Breast epithelium (tissue), 4 donors: ENCODE measurements around the gene ESAM. TPM values are rescaled to one million over a fixed set of nuclear protein-coding genes. Genes with fewer than 3 reads are reported as not detected.

ENCODE experiments used
- DNase-seq, 2 donors: peaks; one replicate each; pipeline ENCODE4 v3.0.0-alpha.2; 2019; ENCODE audit warnings: low spot score in 2 of 2
- H3K27ac ChIP-seq, 2 donors: fragments of 200-600 bp; sonication (generic) in 1 of 2; one replicate each; pipeline ENCODE4 v1.5.1; 2016 to 2019; ENCODE audit warnings: mild to moderate bottlenecking in 1 of 2
- H3K27me3 ChIP-seq, 2 donors: fragments of 200-600 bp; sonication (generic) in 1 of 2; one replicate each; pipeline versions ENCODE4 v1.5.1 to v1.6.0; 2017 to 2019; ENCODE audit warnings: control low read depth in 1 of 2, mild to moderate bottlenecking in 1 of 2
- H3K36me3 ChIP-seq: fragments of 200-600 bp; one replicate; pipeline ENCODE4 v1.5.1; 2019
- H3K4me1 ChIP-seq, 2 donors: fragments of 200-600 bp; sonication (generic); one replicate each; pipeline ENCODE4 v1.5.1; 2016 to 2019; ENCODE audit warnings: control low read depth in 1 of 2
- H3K4me3 ChIP-seq, 3 donors: fragments of 200-600 bp; sonication (generic); 1 replicate in 2 of 3; 2 replicates in 1 of 3; pipeline ENCODE4 v1.5.1; 2016 to 2019; ENCODE audit warnings: mild to moderate bottlenecking in 3 of 3, moderate library complexity in 2 of 3
- H3K9me3 ChIP-seq, 2 donors: fragments of 200-600 bp; sonication (generic) in 1 of 2; one replicate each; pipeline ENCODE4 v1.5.1; 2016 to 2019; ENCODE audit warnings: control low read depth in 1 of 2
- CTCF ChIP-seq, 3 donors: fragments of 450-650 bp; IDR thresholded peaks; one replicate each; pipeline ENCODE4 v1.5.1; 2016 to 2017; ENCODE audit warnings: antibody characterized with exemption in 3 of 3, mild to moderate bottlenecking in 3 of 3, moderate library complexity in 3 of 3
- POLR2A ChIP-seq: fragments of 450-650 bp; IDR thresholded peaks from one replicate; pipeline ENCODE4 v1.6.1; 2016; ENCODE audit warnings: antibody characterized with exemption, mild to moderate bottlenecking, moderate library complexity
- POLR2AphosphoS5 ChIP-seq, 3 donors: sonication (generic); formaldehyde crosslinking; IDR thresholded peaks; one replicate each; pipeline ENCODE4 v1.6.1; 2017; ENCODE audit warnings: antibody characterized with exemption in 3 of 3
- intact Hi-C: fragments of 100-400 bp; cut with DNase I; formaldehyde crosslinking; loops from one replicate; pipeline ENCODE4 v1.15.1; 2023; ENCODE audit warnings: low total_unique reads
- total RNA-seq, 3 donors: library from RNA; depleted of rRNA; stranded (reverse); fragments of >200 nt; gene quantifications; one replicate each; pipeline ENCODE4 v1.1.0, GENCODE V29; 2016

ESAM gene
- total RNA-seq, 3 donors from 2014 or later = 11.6 to 38.7 (median 19.8) TPM

GRCh38 chr11:124762624-124763155 lies 600 bp upstream of the ESAM start:
- H3K36me3 ChIP-seq = no peaks in the 10 kb centered on the region
- H3K27me3 ChIP-seq = peaks cover 0 to 51% of the 10 kb centered on the region in 2 donors
- H3K4me1 ChIP-seq = peaks cover 0 to 8% of the 10 kb centered on the region in 2 donors
- H3K9me3 ChIP-seq = no peaks in the 10 kb centered on the region
- DNase-seq = no peak
- TF ChIP-seq POLR2AphosphoS5 (IDR thresholded peaks at IDR 0.05) (no peak), CTCF (IDR thresholded peaks at IDR 0.05) (no peak)
- peak overlapping the region in 1 of 2 donors; percentile 85 for H3K27ac ChIP-seq
- intact Hi-C loops = loop anchor here (10.0 kb wide), 1 partner anchor 88 kb away; the partner anchor contains the start of genes SIAE and SPA17
- H3K4me3 ChIP-seq = peak overlapping the region; percentile 52 to 66 (median 53)

GRCh38 chr11:124761301-124762104 lies 587 bp downstream of the ESAM start:
- Histone ChIP-seq H3K27ac (peak overlapping the region; percentile 60 to 85), H3K27me3 (peaks cover 0 to 60% of the 10 kb centered on the region in 2 donors), H3K4me1 (peaks cover 0 to 8% of the 10 kb centered on the region in 2 donors), H3K4me3 (peak overlapping the region; percentile 52 to 66 (median 53)), H3K9me3 (no peaks in the 10 kb centered on the region), H3K36me3 (no peaks in the 10 kb centered on the region)
- TF ChIP-seq POLR2AphosphoS5 (IDR thresholded peaks at IDR 0.05) (no peak), POLR2A (no peak), CTCF (IDR thresholded peaks at IDR 0.05) (no peak)
- DNase-seq = no peak
- intact Hi-C loops = loop anchor here (10.0 kb wide), 1 partner anchor 87 kb away; the partner anchor contains the start of genes SIAE and SPA17

- TF ChIP-seq POLR2A (no peak), POLR2AphosphoS5 (IDR thresholded peaks at IDR 0.05) (no peak), CTCF (IDR thresholded peaks at IDR 0.05) (no peak)
- H3K27ac ChIP-seq = peak overlapping the region; percentile 57 to 85
- H3K4me3 ChIP-seq = peak overlapping the region; percentile 52 to 66 (median 53)
- peaks cover 0 to 64% of the 10 kb centered on the region in 2 donors for H3K27me3 ChIP-seq
- no peaks in the 10 kb centered on the region for H3K36me3 ChIP-seq
- H3K9me3 ChIP-seq = no peaks in the 10 kb centered on the region
- no peak for DNase-seq
- intact Hi-C loops = loop anchor here (10.0 kb wide), 1 partner anchor 86 kb away; the partner anchor contains the start of genes SIAE and SPA17
- H3K4me1 ChIP-seq = peaks cover 0 to 8% of the 10 kb centered on the region in 2 donors
Observed at GRCh38 chr11:124760806-124761205, 1.3 kb downstream of the ESAM start.

- DNase-seq = no peak
- H3K27me3 ChIP-seq = peaks cover 0 to 64% of the 10 kb centered on the region in 2 donors
Observed at GRCh38 chr11:124760205-124760652, 1.9 kb downstream of the ESAM start.

More at GRCh38 chr11:124760205-124760652, 1.9 kb downstream of the ESAM start:
- intact Hi-C loops = loop anchor here (10.0 kb wide), 1 partner anchor 85 kb away; the partner anchor contains the start of genes SIAE and SPA17
- Histone ChIP-seq H3K4me1 (peaks cover 0 to 8% of the 10 kb centered on the region in 2 donors), H3K27ac (peak overlapping the region; percentile 57 to 85), H3K4me3 (peak overlapping the region; percentile 52 to 66 (median 53)), H3K9me3 (no peaks in the 10 kb centered on the region), H3K36me3 (no peaks in the 10 kb centered on the region)
- no peak for TF ChIP-seq CTCF (IDR thresholded peaks at IDR 0.05)
- TF ChIP-seq POLR2AphosphoS5 (IDR thresholded peaks at IDR 0.05) = no peak
- no peak for TF ChIP-seq POLR2A
